Endothelial cell of umbilical vein (primary cell): ENCODE measurements around the gene RAB33B. TPM values are rescaled to one million over a fixed set of nuclear protein-coding genes. Genes with fewer than 3 reads are reported as not detected.

ENCODE experiments used
- BruUV-seq: library from RNA; stranded (reverse); fragments of 400-500 nt; replicated peaks from 2 replicates; lab custom pipeline; 2021; lab: Mats Ljungman, UMichigan
- CTCF ChIA-PET: fragments of 300-600, 350-600 bp; sonication (Branson Sonifier 250); formaldehyde crosslinking; loops from one replicate; lab custom pipeline; 2021; ENCODE audit warnings: antibody characterized with exemption, inconsistent platforms; lab: Charles Lee
- POLR2A ChIA-PET: fragments of 300-600, 350-600 bp; sonication (Branson Sonifier 250); formaldehyde crosslinking; loops from one replicate; lab custom pipeline; 2021; ENCODE audit warnings: antibody characterized with exemption, inconsistent platforms; lab: Charles Lee
- DNase-seq: peaks from one replicate; pipeline ENCODE4 v3.0.0-alpha.2; 2011; ENCODE audit warnings: low read depth, low spot score
- FAIRE-seq: peaks from 2 replicates; lab custom pipeline; 2011; peaks lifted over from hg19 to GRCh38; lab: Jason Lieb, UNC
- H2AFZ ChIP-seq: 2 replicates; pipeline ENCODE4 v1.6.0; 2012; ENCODE audit warnings: low read depth, low read length, control low read depth, inconsistent platforms
- H3K27ac ChIP-seq: 2 replicates; pipeline ENCODE4 v1.5.1; 2011; ENCODE audit warnings: low read depth, mild to moderate bottlenecking, control low read depth, low read length, moderate library complexity; ENCODE audit not compliant: insufficient read depth
- H3K27me3 ChIP-seq, 2 experiments: 2 replicates each; pipeline versions ENCODE4 v1.6.0 to v1.6.1; 2011; ENCODE audit warnings: low read length in 2 of 2, mixed read lengths in 1 of 2; ENCODE audit not compliant: control insufficient read depth in 2 of 2, insufficient read depth in 2 of 2
- H3K36me3 ChIP-seq, 2 experiments: 2 replicates in 1 of 2; 3 replicates in 1 of 2; pipeline ENCODE4 v1.5.1; 2011; ENCODE audit warnings: low read length in 2 of 2, mild to moderate bottlenecking in 1 of 2, moderate library complexity in 1 of 2; ENCODE audit not compliant: control insufficient read depth in 2 of 2, insufficient read depth in 2 of 2; ENCODE audit errors: extremely low read depth in 1 of 2
- H3K4me1 ChIP-seq: 3 replicates; pipeline ENCODE4 v1.5.1; 2011; ENCODE audit warnings: mild to moderate bottlenecking, low read length; ENCODE audit not compliant: control insufficient read depth, insufficient read depth; ENCODE audit errors: extremely low read depth
- H3K4me2 ChIP-seq: 2 replicates; pipeline ENCODE4 v1.6.1; 2011; ENCODE audit warnings: low read length, control low read depth, mixed read lengths; ENCODE audit not compliant: insufficient read depth
- H3K4me3 ChIP-seq, 3 experiments: fragments of 200-600 bp in 1 of 3; sonication (generic), shearing (Covaris generic) in 1 of 3; replicated peaks in 1 of 3; 2 replicates each; pipeline ENCODE4 v1.5.1; 2011 to 2016; ENCODE audit warnings: control low read depth in 3 of 3, low read length in 3 of 3, mild to moderate bottlenecking in 2 of 3, inconsistent platforms in 1 of 3, low read depth in 1 of 3, moderate library complexity in 1 of 3; ENCODE audit not compliant: insufficient read depth in 1 of 3
- H3K79me2 ChIP-seq: 2 replicates; pipeline ENCODE4 v1.6.0; 2012; ENCODE audit warnings: low read length, inconsistent platforms; ENCODE audit not compliant: control insufficient read depth, insufficient read depth
- H3K9ac ChIP-seq: replicated peaks from 2 replicates; pipeline ENCODE3; 2011; ENCODE audit warnings: low read length, control low read depth; ENCODE audit not compliant: insufficient read depth; ENCODE audit errors: extremely low read depth
- H3K9me1 ChIP-seq: replicated peaks from 3 replicates; pipeline ENCODE4 v1.6.0; 2011; ENCODE audit warnings: mild to moderate bottlenecking, low read length; ENCODE audit not compliant: control insufficient read depth, insufficient read depth; ENCODE audit errors: extremely low read depth
- H3K9me3 ChIP-seq: replicated peaks from 2 replicates; pipeline ENCODE4 v1.5.1; 2012; ENCODE audit warnings: low read length, inconsistent platforms; ENCODE audit not compliant: control insufficient read depth, insufficient read depth
- H4K20me1 ChIP-seq: replicated peaks from 2 replicates; pipeline ENCODE3; 2011; ENCODE audit warnings: mild to moderate bottlenecking, low read length; ENCODE audit not compliant: control insufficient read depth, insufficient read depth; ENCODE audit errors: extremely low read depth
- CTCF ChIP-seq, 2 donors: IDR thresholded peaks; 1 replicate in 1 of 2; 2 replicates in 1 of 2; pipeline ENCODE4 v1.5.1; 2011; ENCODE audit warnings: low read length in 2 of 2, mild to moderate bottlenecking in 2 of 2, moderate library complexity in 2 of 2, control low read depth in 1 of 2, inconsistent platforms in 1 of 2, low read depth in 1 of 2; ENCODE audit not compliant: insufficient read depth in 1 of 2; ENCODE audit errors: extremely low read depth in 1 of 2
- EZH2 ChIP-seq: IDR thresholded peaks from 2 replicates; pipeline ENCODE4 v1.6.1; 2012; ENCODE audit warnings: borderline replicate concordance, low read depth, mild to moderate bottlenecking, moderate library complexity, low read length, inconsistent platforms; ENCODE audit not compliant: severe bottlenecking
- FOS ChIP-seq: IDR thresholded peaks from 2 replicates; pipeline ENCODE4 v1.6.1; 2011; ENCODE audit warnings: mild to moderate bottlenecking, low read length, moderate library complexity, borderline replicate concordance; ENCODE audit not compliant: insufficient read depth
- GATA2 ChIP-seq: IDR thresholded peaks from 2 replicates; pipeline ENCODE4 v1.7.0; 2011; ENCODE audit warnings: low read depth, mild to moderate bottlenecking, moderate library complexity, mixed read lengths, low read length; ENCODE audit not compliant: insufficient read length, insufficient read depth
- JUN ChIP-seq: IDR thresholded peaks from 2 replicates; pipeline ENCODE4 v1.6.1; 2011; ENCODE audit warnings: borderline replicate concordance, low read depth; ENCODE audit not compliant: insufficient read length, insufficient read depth
- MAX ChIP-seq: IDR thresholded peaks from 2 replicates; pipeline ENCODE4 v1.6.1; 2011; ENCODE audit not compliant: insufficient read depth, insufficient read length
- MYC ChIP-seq: IDR thresholded peaks from one replicate; pipeline ENCODE4 v1.6.1; 2011; ENCODE audit warnings: mild to moderate bottlenecking, low read depth, low read length
- POLR2A ChIP-seq: IDR thresholded peaks from 2 replicates; pipeline ENCODE4 v1.6.1; 2012; ENCODE audit warnings: low read depth, mild to moderate bottlenecking, control low read depth, low read length
- POLR2AphosphoS5 ChIP-seq: IDR thresholded peaks from 2 replicates; pipeline ENCODE4 v1.6.1; 2012; ENCODE audit warnings: low read depth, mild to moderate bottlenecking, control low read depth, low read length, moderate library complexity; ENCODE audit not compliant: insufficient read depth
- dilution Hi-C: fragments of 300-500 bp; cut with MboI; formaldehyde crosslinking; loops from one replicate; pipeline ENCODE4 v1.15.0; 2019; ENCODE audit warnings: low sequenced_read_pairs; ENCODE audit not compliant: extremely low pct_ligation_motif_present
- intact Hi-C: fragments of 100-400 bp; cut with micrococcal nuclease; formaldehyde crosslinking; loops from one replicate; pipeline ENCODE4 v1.10.0; 2022
- polyA plus RNA-seq, 4 experiments: library from polyadenylated mRNA; depleted of rRNA in 3 of 4; stranded (reverse) in 3 of 4; unstranded in 1 of 4; fragments of >200 nt; gene quantifications; 2 replicates each; pipeline versions ENCODE4 v1.2.1 to v1.2.3, GENCODE V29; 2011 to 2012; ENCODE audit warnings: missing spikeins in 1 of 4
- total RNA-seq: library from RNA; stranded (reverse); gene quantifications from 2 replicates; pipeline ENCODE4 v1.2.3, GENCODE V29; 2021

RAB33B gene
- total and polyA plus RNA-seq, 2 donors (not counting 3 experiments of a cell fraction or from before 2014, with no cell fraction given), result 7.8 to 14.7 TPM

- Histone ChIP-seq H4K20me1 (peaks cover 9% of the 10 kb centered on the region), H3K4me3 (no peak overlapping the region), H3K9me3 (no peaks in the 10 kb centered on the region), H3K9ac (no peak overlapping the region), H3K9me1 (no peaks in the 10 kb centered on the region), H3K27me3 (no peaks in the 10 kb centered on the region), H2AFZ (no peak overlapping the region), H3K79me2 (peaks cover 57% of the 10 kb centered on the region), H3K36me3 (peaks cover 5 to 11% of the 10 kb centered on the region in 2 experiments), H3K4me2 (no peak overlapping the region), H3K27ac (no peak overlapping the region), H3K4me1 (no peaks in the 10 kb centered on the region)
- DNase-seq, result no peak
- dilution Hi-C loops (no loop called here), intact Hi-C loops (no loop called here)
- POLR2A ChIA-PET, result no interaction called here
- CTCF ChIA-PET, result interaction anchor here (0.9 kb wide), 1 partner anchor 28 kb away, joined by 3 read pairs; no protein-coding TSS in a partner anchor
- BruUV-seq, result no TSS peak
- no peak for TF ChIP-seq GATA2
- TF ChIP-seq JUN, result no peak
- TF ChIP-seq MYC, result no peak
- TF ChIP-seq CTCF (IDR thresholded peaks at IDR 0.05; ENCODE audit: extremely low read depth in 1 of 2, insufficient read depth in 1 of 2, low read depth in 1 of 2, low read length in 2 of 2), result no peak
- TF ChIP-seq MAX, result no peak
- no peak for TF ChIP-seq EZH2
- TF ChIP-seq POLR2A, result no peak
- no peak for TF ChIP-seq FOS
- TF ChIP-seq POLR2AphosphoS5, result no peak
- FAIRE-seq, result no peak
Observed at GRCh38 chr4:139469216-139469615, 15.3 kb downstream of the RAB33B start.
